HG03045 (cell line): Measurements from ENCODE around the gene UNC79.
"Not testable (repeated sequence)": the region's sequence is repeated elsewhere in the genome, so short reads cannot be mapped to it uniquely, and the experiment has no call there.

ENCODE experiments used
- ATAC-seq: cut with Tn5 transposase; IDR thresholded peaks from one replicate; pipeline ENCODE4 v1.9.1; 2021; ENCODE audit warnings: mild to moderate bottlenecking, moderate library complexity; ENCODE audit not compliant: unreplicated experiment

Gene UNC79

DNA sequence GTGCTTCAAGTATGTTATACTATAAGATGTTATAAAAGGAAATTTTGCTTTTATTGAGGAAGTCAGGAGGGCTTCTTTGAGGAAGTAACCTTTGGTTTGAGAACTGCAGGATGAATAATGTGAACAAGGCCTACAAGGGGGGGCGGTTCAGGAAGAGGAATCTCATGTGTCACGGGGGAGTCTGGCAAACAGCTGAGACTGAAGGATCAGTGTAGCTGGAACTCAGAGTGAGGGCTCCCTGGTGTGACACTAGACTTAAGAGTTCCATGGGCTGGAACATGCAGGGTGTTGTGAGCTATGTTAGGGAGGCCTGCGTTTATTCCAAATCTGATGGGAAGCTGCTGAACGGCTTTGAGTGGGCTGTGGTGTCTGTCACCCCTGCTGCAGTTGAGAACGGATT is 62.3 kb downstream of the UNC79 start:
- ATAC-seq, result no peak

DNA sequence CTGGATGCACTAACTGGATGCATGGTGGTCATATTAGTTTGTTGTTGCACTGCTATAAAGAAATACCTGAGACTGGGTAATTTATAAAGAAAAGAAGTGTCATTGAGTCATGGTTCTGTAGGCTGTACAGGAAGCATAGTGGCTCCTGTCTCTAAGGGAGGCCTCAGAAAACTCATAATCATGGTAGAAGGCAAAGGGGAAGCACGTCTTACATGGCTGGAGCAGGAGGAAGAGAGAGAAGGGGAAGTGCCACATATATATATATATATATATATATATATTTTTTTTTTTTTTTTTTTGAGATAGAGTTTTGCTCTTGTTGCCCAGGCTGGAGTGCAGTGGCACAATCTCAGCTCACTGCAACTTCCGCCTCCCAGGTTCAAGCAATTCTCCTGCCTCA is 62.9 kb downstream of the UNC79 start:
- ATAC-seq, result not testable (repeated sequence)

DNA sequence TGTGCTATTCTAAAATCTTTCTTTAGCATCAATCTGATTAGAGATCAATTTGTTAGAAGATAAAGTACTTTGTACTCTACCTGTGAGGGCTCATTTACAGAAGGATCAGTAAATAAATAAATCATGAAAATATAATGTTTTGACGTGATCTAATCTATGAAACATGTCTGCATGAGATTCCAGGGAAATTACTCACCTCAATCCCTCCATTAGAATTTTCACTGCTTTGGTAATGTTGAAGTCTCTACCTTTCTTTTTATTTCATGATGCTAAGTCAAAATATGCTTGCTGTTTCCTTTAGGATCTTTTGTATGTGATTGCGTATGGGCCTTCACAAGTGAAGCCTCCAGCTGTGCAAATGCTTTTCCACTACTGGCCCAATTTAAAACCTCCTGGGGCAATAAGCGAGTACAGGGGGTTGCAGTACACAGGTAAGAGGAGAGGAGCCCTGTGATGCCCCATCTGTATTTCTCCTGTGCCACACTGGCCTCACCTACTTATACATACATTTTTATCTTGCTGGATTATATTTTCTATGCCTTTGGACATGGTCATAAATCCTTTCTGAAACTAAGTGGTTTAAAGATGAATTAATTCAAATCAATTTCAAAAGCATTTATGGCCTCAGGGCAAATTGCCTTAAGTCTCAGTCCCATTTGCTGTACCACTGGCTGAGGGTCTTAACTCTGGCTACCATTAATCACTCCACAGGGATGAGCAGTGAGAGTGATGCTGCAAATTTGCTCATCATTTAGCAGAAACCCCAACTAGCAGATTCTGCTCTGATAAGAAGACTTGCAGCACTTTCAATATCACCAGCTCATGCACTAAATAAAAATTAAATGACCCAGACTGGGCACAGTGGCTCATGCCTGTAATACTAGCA is 66.4 kb downstream of the UNC79 start:
- ATAC-seq, result no peak

DNA sequence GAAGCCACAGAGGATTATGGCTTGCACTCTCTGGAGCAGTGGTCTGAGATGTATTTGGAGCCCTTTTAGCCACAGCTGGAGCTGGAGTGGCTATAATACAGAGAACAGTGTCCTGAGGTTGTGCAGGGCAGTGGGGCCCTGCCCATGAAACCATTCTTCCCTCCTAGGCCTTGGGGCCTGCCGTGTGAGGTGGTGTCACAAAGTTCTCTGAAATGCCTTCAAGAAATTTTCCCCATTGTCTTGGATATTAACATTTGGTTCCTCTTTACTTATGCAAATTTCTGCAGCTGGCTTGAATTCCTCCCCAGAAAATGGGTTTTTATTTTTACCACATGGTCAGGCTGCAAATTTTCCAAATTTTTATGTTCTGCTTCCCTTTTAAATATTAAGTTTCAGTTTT is 79.3 kb downstream of the UNC79 start:
- ATAC-seq, result no peak

DNA sequence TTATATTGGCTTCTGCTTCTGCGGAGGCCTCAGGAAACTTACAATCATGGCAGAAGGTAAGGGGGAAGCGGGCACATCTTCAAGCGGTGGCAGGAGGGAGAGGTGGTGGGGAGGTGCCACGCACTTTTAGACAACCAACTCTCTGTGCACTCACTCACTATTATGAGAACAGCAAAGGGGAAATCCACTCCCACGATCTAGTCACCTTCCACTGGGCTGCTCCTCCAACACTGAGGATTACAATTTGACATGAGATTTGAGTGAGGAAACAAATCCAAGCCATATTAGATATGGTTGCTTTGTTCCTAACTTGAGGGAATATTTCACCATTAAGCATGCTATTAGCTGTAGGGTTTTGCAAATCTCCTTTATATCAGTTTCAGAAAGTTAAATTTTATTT is 80.3 kb downstream of the UNC79 start:
- ATAC-seq, result no peak

DNA sequence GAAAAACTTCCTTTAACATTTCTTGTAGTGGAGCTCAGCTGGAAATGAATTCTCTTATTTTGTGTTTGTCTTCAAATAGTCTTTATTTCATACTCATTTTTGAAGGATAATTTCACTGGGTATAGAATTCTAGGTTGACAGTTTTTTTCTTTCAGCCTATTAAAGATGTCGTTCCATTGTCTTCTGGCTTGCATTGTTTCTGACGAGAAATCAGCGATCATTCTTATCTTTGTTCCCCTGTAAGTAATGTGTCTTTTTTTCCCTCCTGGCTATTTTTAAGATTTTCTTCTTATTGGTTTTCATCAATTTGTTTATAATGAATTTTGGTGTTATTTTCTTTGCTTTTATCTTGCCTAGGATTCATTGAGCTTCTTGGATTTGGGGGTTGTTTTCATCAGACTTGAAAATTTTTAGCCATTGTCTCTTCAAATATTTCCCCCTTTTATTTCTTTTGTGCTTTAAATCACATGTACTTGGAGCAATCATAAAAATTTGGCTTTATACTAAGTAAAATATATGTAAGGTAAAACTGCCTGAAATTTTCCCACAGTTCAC is 89.4 kb downstream of the UNC79 start:
- ATAC-seq, result no peak

DNA sequence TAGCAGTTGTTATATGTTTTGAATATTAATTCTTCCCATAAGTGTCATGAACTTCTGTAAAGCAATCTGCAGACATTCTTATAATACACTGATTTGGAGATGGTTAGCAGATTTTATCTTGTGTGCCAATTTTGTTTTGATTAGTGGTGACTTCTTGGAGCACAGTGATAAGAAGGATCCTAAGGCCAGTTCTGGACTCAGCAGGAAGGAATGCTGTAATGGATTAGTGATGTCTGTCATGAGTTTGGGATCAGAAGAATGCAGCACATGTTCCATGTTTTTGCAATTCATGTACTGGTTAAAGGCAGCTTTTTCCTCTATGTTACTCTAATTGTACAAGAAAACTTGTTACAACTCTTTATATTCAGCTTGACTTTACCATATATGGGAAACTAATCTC is 91.5 kb downstream of the UNC79 start:
- ATAC-seq, result no peak

DNA sequence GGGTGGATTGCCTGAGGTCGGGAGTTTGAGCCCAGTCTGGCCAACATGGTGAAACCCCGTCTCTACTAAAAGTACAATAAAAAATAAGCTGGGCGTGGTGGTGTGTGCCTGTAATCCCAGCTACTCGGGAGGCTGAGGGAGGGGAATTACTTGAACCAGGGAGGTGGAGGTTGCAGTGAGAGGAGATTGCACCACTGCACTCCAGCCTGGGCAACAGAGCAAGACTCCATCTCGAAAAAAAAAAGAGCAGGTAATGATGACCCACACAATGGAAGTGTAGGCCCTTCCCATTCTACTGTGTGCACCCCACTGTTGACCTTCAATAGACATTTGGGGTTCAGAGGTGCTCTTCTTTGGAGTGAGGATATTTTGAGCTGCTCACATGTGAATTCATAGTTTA is 94.5 kb downstream of the UNC79 start:
- ATAC-seq, result not testable (repeated sequence)

DNA sequence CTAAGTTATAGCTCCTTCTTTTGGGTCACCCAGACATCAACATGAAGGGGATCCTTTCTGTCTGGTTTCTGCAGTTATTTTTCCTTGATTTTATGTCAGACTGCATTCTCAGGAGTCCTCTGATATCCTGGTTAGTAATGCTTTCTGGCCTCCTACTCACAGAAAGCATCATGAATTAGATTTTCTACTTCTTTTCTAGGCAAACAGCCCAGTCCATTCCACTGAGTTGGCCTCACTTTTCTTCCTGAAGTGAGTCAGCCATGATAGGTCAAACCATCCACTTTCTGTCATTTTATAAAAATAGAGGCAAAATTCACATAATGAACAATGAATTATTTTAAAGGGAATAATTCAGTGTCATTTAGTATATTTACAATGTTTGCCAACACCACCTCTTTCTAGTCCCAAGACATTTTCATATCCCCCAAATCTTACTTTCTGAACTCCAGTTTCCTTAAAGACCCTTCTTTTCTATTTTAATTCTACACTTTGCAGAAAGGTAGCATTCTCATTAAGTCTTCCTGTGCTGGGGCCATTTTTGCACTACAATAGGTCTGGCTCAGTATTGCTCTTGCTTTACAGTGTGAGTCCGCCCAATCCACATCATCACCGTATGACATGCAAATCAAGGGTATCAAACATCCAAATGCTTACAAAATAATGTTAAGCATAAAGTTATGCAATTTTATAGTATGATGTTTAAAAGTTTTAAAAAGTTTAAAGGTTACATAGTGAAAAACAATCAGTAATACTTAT is 95.1 kb downstream of the UNC79 start:
- ATAC-seq, result no peak

DNA sequence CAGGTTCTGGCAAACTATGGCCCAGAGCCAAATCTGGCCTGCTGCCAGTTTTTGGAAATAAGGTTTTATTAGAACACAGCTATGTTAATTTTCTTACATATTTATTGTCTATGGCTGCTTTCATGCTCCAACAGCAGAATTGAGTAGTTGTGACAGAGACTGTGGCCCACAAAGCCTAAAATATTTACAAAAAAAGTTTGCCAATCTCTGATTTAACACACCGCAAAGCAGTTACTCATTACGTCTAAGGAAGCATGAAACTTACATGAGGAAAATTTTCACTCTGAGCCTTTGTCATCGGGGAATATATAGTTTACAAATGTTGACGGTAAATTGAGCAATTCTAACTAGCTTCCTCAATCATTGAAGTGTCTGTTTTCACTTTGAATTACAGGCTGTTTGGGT is 96.5 kb downstream of the UNC79 start:
- no peak for ATAC-seq

DNA sequence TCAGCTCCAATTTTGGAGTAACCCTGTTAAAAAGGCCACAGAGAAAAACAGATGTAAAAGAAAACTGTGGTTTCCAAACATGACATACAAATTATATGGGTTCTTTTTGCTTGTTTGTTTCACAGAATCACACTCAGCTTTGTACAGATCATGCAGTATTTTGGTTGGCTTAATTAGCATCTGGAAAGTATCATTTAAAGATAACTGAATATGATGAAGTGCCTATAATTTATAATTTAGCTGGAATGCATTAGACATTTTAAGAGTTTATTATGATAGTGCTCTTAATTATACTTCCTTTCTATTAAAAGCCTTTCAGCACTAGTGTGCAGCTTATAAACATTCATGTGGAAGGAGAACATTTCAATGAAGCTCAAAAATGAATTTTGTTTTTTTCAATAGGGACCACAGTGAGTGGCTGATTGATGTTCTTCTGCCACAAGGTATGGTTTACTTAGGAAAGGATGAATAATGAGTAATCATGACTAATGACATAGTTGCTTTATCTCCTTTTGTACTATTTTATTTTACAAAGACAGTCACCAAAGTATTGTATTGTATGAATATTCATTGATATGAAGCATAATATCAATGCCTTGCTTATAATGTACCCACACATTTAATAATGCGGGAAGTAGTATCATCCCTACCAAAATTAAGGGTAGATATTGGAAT is 98.3 kb downstream of the UNC79 start:
- ATAC-seq, result no peak

DNA sequence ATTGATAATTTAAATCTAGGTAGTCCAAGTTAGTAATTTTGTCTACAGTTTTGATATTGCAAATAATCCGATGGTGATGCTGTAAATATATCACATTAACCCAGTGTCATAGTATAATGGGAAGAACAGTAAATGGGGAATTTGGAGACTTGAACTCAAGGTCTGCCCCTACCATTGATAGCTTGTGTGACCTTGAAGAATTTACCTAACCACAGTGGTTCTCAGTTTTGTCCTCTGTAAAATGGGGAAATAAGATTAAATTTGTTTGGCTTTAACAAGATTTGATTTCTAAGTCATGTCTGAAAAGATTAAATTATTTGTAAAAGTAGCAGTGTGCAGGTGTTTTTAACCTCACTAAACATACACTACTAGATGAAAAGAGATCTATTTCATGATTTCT is 100.9 kb downstream of the UNC79 start:
- no peak for ATAC-seq

DNA sequence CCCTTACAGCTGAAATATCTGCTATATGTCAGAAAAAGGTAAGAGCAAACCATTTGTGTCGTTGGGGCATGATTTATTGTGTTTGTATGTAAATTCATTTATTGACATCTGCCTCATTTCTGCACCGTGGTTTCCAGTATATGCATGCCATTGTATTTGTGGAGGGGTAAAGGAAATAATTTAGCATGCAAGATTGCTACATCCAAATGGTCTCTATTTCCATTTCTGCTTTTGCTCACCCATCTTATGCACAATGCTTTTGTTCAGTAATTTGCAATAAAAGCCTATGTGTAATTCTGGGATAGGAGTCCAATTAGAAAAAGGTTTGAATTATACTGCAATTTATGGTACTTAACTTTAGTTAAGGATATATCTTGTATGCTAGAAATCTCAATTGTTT is 101.8 kb downstream of the UNC79 start:
- ATAC-seq, result no peak

DNA sequence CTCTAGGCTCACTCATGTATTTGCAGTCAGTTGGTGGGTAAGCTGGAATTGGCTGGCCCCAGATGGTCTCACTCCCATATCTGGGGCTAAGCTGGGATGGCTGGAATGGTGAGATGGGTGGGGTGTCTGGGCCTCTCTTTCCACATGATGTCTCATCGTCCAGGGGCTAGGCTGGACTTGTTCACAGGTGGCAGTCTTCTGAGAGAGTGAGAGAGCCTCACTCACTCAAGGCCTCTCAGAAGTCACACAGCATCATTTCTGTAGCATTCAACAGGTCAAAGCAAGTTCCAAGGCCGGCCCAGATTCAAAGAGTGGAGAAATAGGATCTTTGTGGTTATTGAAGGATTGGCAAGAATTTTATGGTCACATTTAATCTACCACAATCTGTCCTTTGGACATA is 102.7 kb downstream of the UNC79 start:
- ATAC-seq, result no peak

DNA sequence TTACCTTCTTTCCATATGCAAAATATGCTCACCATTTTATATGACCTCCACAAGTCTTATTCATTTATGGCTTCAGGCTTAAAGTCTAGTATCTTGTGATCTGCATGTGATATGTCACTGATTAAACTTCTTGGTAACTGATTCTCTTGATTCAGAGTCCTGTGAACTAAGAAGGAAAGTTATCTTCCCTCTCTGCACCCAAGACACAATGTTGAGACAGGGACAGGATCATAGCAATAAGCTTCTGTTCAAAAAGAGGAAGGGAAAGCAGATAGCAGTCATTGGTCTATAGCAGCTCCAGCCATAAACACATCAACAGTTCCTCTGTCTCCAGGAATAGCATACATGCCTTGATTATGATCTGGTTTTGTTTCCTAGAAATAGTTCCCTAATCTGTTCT is 103.1 kb downstream of the UNC79 start:
- ATAC-seq, result no peak

DNA sequence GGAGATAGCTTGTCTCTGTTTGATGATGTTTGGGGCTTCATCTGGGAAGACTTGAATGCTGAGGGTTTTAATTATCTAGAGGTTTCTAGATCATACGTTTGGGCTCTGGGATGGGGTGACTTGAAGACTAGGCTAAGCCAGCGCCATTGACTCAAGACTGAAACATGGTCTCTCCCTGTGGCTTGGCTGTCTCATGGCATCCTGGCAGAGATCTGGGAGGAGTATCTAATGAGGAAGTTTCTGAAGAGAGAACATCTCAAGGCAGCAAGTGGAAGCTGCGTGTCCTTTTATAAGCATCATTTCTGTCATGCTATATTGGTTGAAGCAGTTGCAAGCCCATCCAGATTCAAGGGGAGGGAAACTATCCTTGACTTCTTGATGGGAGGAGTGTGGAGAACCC is 104.8 kb downstream of the UNC79 start:
- ATAC-seq, result no peak

DNA sequence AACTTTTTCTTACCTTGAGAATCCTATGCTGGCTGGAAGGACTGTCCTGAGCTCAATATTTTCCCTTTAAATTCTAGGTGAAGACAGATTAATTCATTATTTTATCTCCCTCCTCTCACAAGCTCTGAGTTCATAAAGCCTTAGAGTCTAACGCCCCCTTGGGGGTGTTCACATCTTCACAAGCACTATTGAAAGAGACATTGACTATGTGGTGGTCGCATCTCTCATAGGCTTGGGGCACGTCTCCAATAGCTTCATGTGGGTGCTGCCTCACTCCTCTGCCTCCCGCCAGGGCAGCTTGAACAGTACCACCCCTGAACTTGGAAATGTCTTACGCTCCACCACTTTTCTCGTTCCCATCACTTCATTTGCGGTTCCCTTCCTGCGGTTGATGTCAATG is 106.2 kb downstream of the UNC79 start:
- ATAC-seq, result no peak

DNA sequence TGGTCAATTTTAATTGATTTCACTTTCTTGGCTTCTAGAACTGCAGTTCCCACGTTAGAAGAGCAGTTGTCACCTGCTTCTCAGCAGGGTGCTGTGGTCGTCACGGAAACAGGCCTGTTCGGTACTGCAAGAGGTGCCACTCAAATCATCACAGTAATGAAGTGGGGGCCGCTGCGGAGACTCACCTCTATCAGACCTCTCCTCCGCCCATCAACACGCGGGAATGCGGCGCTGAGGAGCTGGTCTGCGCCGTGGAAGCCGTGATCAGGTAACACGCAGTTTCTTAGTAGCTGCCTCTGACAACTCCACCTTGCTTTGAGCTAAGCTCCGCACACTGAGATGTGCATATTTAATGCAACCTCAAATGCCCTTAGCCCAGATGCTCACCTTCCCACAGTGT is 107.2 kb downstream of the UNC79 start:
- no peak for ATAC-seq

DNA sequence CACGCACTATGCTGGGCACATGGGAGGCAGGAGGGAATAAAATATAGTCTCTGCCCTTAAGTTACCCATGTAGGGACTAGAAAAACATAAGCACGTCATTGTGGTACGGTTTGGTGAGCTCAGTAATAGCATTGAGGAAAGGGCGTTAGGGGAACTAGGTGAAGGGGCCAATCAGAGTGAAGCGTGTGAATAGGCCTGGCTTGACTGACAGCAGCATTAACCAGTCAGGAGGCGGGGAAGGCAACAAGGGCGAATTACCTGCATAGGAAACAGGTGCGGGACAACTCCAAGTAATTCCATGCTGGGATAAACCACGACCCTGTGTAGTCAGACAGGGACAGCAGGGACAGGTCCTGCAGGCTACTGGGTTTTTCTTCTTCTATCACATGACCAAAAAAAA is 107.7 kb downstream of the UNC79 start:
- no peak for ATAC-seq

DNA sequence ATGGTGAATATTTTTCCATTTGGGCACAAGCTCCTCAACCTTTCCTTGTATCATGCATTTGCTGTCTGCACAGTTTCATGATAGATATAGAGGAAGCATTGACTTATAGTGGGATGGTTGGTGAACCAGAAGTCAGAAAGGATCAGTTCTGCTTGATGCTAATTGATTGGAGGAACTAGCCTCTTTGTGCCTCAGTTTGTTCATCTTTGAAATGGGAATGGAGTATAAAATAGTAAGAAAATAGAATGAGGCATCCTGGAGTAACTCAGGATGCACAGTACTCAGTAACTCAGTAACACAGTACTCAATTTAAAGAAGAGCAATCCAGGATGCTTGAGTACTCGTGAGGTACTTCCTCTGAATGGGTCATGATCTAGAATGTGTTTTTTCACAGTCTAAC is 109.5 kb downstream of the UNC79 start:
- no peak for ATAC-seq

DNA sequence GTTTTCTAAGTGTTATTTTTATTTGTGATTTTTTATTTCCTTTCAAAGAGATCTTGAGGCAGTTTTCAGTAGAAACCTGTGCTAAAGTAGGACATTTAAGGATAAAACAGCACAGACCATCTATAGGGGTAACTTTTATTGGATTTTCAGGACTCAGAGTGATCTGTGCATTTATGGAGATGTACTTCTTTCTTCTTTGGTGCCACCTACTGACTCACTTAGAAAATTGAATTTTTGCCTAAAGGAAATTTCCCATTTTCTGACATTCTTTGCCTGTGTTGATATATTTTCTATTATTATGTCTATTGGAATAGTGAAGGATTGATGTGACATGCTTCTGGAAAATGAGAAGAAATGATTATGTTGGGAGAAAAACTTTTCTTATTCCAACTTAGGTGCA is 113.0 kb downstream of the UNC79 start:
- no peak for ATAC-seq

DNA sequence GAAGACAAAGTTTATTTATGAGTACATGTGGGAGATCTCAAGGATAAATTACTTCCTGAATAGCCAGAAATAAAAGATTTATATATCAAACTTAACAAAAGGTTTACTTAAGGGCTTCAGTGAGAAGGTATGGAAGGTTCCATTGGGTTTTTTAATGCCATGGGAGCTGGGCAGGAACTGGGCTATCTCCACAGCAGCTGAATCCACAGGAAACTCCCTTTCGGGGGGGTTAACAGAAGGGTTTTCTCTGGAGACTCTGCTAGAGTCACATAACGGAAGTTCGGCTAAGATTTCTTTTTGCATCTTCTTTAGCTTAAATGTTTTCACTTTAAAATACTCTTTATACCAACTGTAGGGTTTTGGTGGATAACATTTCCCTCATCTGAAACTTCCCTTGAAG is 113.5 kb downstream of the UNC79 start:
- no peak for ATAC-seq
